GM21576 (cell line): ENCODE data around the gene RASAL3.

ENCODE experiments used
- ATAC-seq: cut with Tn5 transposase; IDR thresholded peaks from one replicate; pipeline ENCODE4 v1.9.1; 2021; ENCODE audit warnings: mild to moderate bottlenecking, moderate library complexity; ENCODE audit not compliant: unreplicated experiment

The RASAL3 gene

DNA sequence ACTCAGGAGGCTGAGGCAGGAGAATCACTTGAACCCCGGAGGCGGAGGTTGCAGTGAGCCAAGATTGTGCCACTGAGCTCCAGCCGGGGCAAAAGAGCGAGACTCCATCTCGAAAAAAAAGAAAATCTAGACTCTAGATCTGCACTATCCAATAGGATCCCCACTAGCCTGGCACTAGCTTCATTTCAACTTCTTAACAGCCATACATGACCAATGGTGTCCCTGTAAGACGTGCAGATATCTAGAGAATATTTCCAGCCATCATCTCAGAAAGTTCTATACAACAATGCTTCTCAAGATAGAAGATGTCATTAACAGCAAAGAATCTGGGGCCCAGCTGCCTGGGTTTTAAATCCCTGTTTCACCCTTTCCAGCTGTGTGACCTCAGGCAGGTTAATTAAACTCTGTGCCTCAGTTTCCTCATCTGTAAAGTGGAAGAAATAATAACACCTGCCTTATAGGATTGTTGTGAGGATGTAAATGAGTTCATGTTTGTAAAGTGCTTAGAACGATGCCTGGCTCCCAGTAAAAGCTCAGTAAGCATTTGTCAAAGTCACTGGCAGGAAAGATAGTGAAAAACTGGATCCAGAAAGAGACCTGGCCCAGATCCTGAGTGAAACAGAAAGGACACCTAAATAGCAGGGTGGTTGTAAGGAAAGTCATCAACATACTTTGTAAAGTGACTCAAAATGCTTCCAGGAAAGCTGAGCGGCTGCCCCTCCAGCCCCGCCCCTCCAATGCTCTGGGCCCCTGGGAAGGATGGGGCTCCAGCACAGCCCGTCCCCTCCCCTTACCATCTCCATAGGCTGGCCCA lies 28.1 kb downstream of the RASAL3 start:
- no peak for ATAC-seq

DNA sequence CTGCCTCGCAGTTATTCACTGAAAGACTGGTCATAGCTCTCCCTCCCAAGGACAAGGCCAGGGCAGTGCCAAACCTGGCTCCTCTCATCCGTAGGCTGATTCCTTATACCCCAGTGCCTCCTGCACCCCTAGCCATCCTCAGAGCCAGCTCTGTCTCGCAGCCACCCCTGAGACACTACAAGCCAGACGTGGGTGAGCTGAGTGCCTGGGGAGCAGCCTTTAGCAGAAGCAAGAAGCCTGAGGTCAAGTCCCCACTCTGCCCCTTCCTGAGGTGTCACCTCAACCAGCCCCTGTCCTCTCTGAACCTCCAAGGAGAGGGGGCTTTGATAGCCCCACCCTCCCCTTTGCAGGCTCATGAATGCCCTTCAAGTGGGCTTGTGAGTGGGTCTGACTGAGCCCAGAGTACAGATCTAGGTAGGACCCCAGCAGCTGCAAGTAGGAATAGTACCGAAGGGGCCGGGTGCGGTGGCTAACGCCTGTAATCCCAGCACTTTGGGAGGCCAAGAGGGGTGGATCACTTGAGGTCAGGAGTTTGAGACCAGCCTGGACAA lies 30.8 kb downstream of the RASAL3 start:
- no peak for ATAC-seq

DNA sequence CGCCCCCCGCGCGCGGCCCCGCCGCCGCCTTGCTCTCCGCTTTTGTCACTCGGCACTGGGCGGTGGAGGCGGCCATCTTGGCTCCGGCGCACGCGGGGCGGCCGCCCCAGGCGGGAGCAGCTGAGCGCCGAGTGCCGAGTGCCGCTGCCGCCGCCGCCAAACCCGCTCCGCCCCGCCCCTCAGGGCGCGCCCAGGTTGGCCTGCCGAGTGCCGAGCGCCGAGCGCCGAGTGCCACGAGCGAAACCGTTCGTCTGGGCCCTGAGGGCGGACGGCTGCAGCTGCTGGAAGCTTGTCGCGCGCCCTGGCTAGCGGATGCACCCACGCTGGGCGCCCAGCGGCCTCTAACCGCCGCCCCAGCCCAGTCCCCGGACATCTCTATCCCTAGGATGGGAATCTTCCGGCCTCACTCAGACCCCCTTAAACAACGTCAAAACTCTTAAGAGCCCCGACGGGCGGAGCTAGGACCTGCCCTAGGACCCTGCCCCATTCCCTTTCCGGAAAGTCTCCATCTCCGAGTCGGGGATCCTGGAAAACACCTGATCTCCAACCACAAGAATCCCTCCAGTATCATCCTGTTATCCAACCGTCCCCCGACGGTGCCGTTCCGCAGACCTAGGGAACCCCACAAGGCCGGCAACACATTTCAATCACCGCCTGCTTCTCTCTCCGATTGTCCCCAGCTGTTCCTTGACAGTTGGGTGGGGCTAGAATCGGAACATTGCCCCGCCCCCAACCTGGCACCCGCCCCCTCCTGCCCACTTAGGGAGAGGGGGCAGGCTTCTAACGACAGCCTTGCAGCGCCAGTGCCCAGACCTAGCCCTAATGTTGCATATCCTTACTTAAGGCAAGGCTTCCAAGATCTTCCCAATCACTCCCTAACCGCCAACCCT lies 31.5 kb downstream of the RASAL3 start:
- no peak for ATAC-seq

DNA sequence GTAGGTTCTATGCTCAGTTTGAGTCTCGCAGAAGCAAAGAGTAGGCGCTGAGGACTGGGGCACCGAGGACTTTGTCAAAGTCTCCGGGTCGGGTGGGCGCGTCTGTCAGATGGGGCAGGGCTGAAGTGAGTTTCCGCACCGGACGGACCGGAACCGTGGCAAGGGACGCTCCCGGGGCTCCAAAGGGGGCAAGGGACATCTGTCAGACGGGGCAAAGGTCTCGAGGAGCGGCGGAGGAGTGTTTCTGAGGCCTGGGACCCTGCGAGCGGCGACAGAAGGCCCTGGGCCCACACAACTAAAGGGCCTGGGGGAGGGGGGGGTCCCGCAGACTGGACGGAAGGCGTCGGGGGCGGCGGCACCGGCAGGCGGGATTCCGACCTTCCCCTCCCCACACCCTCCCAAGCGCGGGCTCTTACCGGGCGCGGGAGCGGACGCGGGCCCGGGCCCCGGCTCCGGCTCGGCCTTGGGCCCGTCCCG lies 32.3 kb downstream of the RASAL3 start:
- ATAC-seq = no peak

DNA sequence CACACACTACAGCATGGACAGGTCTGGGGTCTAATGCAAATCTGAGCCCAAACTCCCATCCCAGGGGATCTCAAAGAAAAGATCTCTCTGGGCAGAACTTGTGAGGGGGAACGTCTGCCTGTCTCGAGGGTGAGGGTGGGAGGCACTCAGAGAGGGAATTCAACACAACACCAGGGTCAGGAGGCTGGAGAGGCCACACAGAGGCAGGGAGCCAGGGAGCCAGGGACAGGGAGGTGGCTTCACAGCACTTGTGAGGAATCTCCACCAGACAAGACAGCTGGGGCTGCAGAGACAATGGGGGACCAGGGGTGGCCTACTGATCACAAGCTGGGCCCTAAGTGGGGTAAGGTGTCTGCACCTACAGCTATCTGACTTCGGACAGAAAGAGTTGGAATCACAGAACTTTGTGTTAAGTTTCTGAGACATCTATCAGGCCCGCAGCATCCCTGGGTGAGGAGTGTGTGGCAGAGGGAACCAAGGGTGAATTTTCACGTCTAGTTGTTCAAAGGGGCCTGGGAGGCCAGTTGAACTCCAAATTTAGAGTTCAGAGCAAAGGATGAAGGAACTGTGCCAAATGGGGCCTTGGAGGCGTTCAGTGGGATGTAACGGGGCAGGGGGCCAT lies 32.8 kb downstream of the RASAL3 start:
- ATAC-seq = no peak

DNA sequence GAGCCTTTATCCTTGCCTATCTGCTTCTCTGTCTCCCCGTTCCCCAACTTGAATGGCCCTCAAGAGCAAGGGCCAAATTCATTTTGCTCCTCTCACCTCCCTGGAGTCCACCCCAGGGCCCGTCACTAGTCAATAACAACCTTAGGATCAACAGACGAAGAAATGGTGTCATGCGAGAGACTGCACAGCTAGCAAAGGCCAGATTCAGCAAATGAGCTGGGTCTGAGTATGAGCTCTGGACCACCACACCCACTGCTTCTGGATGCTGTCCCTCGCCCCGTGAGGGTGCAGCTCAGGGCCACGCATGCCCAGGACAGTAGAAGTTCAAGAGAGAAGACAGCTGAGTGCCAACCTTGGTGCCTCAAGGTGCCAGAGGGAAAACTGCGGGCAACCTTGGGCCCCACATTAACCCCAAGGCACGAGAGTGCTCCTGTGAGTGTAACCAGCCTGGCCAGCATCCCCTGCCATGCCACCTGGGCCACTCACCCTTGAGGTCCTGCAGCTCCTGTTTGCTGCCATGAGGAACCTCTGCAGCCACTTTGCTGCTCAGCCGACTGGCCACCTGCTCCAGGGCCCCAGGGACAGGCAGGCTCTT lies 33.7 kb downstream of the RASAL3 start:
- no peak for ATAC-seq

DNA sequence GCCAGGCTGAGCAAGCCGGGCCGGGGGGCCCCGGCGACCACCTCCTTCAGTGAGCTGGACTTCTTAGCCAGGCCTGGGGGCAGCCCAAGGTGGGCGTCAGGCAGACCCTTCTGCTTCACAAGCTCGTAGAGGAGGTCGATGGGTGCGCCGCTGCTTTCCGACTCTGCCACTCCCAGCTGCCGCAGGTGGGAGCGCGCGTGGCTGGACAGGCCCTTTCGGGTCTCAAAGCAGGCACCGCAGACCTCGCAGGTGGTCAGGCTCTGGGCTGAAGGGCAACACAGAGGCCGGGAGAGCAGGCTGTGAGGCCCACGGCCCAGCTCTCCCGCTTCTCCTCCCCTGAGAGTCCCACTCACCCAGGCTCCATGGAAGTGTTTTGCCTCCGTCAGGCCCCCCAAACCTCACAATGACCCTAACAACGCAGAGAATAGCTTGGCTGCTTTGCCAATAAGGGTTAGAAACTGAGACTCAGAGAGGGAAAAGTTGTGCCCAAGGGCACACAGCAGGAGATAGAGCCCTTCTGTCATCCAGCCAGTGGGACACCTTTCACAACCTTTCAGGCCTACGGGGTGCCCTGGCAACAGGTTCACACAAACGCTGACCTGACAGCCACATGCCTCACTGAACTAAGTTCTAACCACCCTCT lies 34.4 kb downstream of the RASAL3 start:
- no peak for ATAC-seq

DNA sequence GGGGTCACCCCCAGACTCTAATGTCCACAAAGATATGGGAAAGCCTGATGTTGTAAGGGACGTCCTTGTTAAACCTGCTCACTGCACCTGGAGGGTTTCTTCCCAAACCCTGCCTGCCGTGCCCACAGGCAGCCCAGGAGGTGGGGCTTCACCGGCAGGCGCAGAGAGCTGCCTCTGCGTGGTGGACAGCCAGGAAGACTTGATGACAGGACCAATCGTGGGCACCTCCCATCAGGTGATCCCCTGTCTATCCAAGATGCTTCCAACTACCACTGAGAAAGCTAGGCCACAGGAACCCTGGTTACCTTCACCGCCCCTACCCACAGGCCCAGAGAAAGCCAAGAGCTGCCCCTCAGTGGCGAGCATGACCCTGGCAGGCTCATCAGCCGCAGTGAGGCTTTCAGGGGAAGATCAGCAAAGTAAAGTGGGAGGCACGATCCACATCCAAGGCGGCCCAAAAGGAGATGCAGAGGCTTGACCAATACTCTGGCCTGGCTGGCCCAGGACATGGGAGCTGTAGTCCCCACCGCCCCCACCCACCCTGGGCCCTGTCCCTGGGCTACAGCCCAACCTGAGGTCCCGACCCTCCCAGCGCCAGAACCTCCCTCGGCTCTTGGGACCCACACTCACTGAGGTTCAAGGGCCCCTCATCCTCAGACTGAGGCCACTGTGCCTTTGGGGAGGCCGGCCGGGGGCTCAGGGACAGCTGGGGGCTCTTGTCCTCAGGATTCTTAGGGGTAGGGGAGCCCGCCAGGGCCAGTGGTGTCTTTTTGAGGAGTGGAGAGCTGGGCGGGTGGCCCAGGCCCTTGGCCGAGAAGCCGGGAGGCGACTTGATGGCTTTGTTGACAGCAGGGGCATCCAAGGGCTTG lies 35.2 kb downstream of the RASAL3 start:
- ATAC-seq = no peak

DNA sequence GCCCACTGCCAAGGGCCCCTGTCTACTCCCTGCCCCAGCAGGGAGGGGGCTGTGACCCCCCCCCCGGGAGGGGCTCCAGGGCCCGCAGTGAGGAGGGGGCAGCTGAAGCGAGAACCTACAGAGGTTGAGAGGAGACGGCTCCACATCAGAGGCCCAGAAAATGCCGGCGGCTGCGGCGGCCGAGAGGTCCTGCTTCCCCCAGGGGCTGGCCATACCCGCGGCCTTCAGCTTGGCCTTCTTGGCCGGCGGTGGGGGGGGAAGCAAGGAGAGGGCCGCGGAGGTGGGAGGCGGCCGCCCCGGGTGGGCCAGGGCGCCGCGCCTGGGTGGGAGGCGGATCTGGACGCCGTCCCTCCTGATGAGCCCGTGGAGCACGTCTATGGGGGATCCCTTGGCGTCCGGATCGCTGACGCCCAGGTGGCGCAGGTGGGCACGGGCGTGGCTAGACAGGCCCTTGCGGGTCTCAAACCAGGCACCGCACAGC lies 36.3 kb downstream of the RASAL3 start:
- no peak for ATAC-seq

DNA sequence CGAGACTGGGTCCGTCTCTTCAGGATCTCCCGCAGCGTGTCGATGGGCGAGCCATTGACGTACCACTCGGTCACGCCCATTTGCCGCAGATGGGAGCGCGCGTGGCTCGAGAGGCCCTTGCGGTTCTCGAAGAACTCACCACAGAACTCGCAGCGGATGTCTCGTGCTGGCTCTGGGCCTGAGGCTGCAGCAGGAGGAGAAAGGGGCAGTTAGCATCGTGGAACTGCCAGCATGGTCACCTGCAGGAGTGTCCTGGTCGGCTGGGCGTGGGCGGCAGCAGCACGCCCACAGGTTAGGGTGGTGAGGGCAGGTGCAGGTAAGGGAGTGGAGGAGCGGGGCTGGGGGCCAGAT lies 37.0 kb downstream of the RASAL3 start:
- ATAC-seq = no peak

DNA sequence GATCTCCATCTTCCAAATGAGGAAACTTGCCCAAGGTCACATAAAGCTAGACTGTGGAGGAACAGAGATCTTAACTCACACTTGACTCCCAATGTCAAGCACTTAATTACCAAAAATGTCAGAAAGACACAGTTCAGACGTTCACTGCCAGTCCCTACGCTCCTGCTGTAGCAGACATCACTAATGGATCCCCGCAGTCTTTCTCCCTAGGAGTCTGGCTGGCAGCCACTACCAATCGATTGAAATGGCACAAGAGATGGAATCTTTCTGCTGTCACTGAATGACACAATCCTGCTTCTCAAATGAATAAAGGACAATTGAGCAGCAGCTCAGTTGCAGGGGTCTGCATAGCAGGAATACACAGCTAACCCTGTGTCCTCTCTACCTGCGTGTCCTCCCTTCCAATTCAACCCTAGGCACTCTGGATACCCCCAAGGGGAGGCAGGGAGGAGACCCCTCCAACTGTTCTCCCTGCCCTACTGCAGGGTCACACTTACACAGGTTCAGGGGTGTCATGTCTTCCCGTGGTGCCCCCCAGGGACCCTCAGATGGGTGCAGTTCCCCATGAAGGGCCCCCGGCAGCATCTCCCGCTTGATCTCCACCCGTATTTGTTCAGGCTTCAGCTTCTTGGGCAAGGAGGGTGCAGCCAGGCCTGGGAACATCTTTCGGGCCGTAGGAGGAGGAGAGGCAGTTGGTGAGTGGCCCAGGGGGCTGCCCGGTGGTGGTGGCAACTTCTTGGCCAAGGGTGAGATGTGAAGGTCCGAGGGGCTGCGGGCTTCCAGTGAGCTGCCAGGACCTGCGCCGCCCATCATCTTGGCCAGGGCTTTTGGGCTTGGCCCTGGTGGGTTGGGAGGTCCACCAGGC lies 37.6 kb downstream of the RASAL3 start:
- ATAC-seq = no peak

DNA sequence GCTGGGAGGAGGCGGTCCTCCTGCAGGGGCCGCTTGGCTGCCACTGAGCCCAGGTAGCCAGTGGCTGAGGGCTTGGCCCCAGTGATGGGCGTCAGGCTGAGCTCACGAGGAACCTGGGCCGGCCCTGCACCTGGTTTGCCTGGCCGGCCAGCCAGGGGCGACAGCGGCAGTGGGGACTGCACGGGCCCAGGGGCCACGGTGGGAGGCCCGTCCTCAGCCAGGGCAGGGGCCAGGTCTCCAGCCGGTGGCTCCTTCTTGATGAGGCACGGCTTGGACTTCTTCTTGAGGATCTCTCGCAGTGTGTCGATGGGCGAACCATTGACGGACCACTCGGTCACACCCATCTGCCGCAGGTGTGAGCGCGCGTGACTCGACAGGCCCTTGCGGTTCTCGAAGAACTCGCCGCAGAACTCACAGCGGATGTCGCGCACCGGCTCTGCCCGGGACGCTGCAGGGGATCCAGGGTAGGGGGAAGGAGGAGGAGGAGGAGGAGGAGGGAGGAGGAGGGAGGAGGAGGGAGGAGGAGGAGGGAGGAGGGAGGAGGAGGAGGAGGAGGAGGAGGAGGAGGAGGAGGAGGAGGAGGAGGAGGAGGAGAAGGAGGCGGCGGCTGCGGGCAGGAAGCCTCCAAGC lies 38.9 kb downstream of the RASAL3 start:
- no peak for ATAC-seq

DNA sequence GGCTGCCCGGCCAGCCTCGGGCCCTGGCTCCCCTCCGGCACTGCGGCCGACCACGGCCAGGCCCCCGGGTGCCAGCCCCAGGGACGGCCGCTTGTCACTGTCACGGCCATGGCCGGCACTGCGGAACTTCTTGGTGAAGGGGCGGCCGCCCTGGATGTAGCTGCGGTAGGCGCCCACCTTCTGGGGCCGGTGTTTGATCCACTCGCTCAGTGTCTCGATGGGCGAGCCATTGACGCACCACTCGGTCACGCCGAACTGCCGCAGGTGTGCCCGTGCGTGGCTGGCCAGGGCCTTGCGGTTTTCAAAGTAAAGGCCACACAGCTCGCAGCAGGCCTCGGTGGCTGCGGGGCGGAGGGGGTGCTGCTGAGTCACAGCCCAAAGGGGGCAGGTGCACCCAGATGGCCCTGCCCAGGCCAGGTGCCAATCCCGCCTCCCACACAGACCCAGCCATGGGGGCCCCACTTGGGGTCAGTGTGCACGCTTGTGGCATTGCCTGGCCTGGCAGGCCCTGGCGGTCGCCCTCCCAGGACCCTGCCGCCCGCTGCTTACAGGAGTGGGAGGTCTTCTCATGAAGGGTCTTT lies 39.6 kb downstream of the RASAL3 start:
- ATAC-seq = no peak

DNA sequence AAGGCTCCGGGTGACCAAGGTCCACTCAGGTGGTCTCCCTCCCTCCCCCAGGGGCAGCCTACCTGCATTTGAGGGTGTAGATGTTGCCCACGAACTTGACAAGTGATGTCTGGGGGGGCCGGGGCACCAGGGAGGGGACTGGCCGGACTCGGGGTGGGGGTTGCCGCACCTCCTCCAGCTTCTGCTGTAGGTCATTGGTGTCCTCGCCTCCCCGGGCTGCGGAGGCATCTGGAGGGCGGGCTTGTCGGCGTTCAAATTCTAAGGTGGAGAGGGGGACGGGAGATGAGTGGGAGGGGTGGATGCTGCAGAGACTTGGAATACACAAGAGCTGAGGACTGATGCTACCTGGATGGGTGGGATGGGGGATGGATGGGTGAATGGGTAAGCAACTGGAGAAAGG lies 40.2 kb downstream of the RASAL3 start:
- ATAC-seq = no peak

DNA sequence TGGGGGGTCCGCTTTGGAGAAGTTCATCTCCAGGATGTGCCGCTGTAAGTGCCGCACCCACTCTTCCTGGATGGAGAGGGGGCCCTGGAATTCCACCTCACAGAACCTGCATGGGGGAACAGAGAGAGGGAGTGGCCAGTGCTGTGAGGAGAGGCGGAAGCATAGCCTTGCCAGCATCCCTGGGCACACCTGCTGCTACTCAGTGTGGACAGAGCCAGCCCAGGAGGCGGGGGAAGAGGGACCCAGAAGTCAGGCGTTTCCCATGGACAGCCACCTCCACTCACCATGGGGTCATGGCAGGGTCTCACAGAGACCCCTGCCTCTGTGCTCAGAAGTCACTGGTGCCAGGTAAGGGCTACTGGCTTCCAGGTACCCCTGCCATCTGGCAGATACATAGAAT lies 41.2 kb downstream of the RASAL3 start:
- ATAC-seq = no peak

DNA sequence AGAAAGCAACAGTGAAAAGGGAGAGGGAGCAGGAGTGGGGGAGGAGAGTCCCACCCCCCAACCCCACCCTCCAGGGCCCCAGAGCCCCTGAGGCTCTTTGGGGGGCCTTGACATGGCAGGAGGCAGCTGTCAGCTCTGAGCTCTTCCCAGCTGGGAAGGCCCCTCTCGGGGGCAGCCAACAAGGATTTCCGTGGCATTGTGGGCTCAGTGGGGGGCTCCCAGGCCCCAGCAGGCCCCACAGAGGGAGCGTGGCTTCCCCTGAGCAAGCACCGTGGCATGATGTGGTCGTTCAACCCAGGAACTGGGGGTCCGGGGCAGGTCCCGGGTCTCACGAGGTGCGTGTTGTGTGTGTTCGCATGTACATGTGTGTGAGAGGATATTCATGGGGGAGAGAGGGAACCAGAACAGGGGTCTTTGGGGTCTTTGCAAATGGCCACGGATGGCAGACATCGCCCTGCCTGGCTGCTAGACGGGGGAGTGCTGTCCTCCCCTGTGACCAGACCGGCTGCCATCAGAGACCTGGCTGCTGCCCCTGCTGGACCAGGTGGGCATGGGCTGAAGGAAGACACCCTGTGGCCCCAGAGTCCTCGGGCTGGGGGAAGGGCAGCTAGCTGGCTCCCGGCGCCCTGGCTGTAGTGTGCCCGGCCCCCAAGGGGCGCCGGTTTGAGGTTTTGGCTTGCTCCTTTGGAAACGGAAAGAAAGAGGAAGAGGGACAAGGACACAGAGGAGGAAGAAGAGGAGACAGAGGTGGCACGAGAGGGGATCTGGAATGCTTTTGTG lies 41.9 kb downstream of the RASAL3 start:
- ATAC-seq = no peak

DNA sequence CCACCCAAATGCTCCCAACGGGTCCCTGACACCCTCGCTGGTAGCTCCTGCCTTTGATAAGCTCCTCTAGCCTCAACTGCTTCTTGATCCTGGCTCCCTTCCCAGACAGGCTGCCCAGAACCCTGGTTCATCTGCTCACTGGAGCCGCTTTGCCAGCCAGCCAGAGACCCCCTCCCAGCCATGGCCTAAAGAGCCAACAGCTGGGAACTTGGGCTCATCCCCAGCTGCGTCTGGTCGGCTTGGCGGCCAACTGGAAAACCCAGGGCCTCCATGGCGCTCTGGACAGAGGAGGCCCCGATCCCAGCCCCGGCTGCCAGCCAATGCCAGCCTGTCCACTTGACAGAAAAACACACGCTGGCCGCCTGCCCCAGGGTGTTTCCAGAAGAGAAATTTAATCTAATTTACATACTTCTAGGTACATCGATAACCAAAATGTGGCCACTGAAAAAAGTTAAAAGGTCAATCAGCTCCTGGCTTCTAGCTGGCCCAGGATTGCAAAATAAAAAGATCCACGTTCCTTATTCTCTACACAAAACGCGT lies 42.6 kb downstream of the RASAL3 start:
- no peak for ATAC-seq
